PFSK-1 (cell line): ENCODE measurements around the gene RPH3AL.

Experiments
- FOXP2 ChIP-seq: optimal IDR thresholded peaks from 2 replicates; pipeline ENCODE3; 2011; ENCODE audit warnings: borderline replicate concordance, control low read depth, inconsistent platforms; ENCODE audit not compliant: insufficient read depth; ENCODE audit errors: extremely low read length, extremely low read depth
- POLR2AphosphoS5 ChIP-seq: IDR thresholded peaks from 2 replicates; pipeline ENCODE4 v1.6.1; 2012; ENCODE audit warnings: low read depth, mild to moderate bottlenecking, control low read depth, low read length, moderate library complexity
- SIN3A ChIP-seq: IDR thresholded peaks from 2 replicates; pipeline ENCODE4 v1.6.1; 2012; ENCODE audit warnings: mild to moderate bottlenecking, low read length, moderate library complexity, borderline replicate concordance; ENCODE audit not compliant: insufficient read depth
- TAF1 ChIP-seq: IDR thresholded peaks from 2 replicates; pipeline ENCODE4 v1.6.1; 2012; ENCODE audit warnings: low read length, control low read depth, borderline replicate concordance; ENCODE audit not compliant: insufficient read depth
- TF ChIP-seq, protein P1 (sequence below), 2 experiments: IDR thresholded peaks; 2 replicates each; pipeline versions ENCODE4 v1.6.1 to v1.8.0; 2011 to 2012; ENCODE audit warnings: low read depth in 2 of 2, low read length in 2 of 2, control low read depth in 1 of 2, inconsistent platforms in 1 of 2, mild to moderate bottlenecking in 1 of 2, moderate library complexity in 1 of 2; ENCODE audit not compliant: insufficient read depth in 1 of 2

DNA sequence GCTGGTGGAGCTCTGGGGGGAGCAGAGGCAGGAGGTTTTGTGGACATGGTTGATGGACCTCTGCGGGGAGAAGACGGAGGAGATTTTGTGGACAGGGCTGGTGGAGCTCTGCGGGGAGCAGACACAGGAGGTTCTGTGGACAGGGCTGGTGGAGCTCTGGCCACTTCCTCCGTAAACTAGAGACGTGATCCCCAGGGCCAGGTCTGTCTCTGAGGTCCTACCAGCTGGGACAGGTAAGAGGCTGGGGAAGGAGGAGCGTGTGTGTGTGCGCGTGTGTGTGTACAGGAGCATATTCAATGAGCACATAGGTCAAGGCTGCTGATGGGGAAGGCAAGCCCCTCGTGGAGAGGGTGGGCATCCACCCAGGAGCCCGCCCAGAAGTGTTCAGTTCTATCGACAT is 20.6 kb downstream of the RPH3AL start:
- TF ChIP-seq, protein P1, sequence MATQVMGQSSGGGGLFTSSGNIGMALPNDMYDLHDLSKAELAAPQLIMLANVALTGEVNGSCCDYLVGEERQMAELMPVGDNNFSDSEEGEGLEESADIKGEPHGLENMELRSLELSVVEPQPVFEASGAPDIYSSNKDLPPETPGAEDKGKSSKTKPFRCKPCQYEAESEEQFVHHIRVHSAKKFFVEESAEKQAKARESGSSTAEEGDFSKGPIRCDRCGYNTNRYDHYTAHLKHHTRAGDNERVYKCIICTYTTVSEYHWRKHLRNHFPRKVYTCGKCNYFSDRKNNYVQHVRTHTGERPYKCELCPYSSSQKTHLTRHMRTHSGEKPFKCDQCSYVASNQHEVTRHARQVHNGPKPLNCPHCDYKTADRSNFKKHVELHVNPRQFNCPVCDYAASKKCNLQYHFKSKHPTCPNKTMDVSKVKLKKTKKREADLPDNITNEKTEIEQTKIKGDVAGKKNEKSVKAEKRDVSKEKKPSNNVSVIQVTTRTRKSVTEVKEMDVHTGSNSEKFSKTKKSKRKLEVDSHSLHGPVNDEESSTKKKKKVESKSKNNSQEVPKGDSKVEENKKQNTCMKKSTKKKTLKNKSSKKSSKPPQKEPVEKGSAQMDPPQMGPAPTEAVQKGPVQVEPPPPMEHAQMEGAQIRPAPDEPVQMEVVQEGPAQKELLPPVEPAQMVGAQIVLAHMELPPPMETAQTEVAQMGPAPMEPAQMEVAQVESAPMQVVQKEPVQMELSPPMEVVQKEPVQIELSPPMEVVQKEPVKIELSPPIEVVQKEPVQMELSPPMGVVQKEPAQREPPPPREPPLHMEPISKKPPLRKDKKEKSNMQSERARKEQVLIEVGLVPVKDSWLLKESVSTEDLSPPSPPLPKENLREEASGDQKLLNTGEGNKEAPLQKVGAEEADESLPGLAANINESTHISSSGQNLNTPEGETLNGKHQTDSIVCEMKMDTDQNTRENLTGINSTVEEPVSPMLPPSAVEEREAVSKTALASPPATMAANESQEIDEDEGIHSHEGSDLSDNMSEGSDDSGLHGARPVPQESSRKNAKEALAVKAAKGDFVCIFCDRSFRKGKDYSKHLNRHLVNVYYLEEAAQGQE (IDR thresholded peaks at IDR 0.05; ENCODE audit: insufficient read depth in 1 of 2, low read depth in 2 of 2, low read length in 2 of 2) = no peak
- TF ChIP-seq TAF1 = no peak
- no peak for TF ChIP-seq POLR2AphosphoS5
- TF ChIP-seq SIN3A = no peak
- TF ChIP-seq FOXP2 = no peak
